ENCODE measurements around the gene TNFRSF8. TPM values are rescaled to one million over a fixed set of nuclear protein-coding genes. Genes with fewer than 3 reads are reported as not detected.

The TNFRSF8 gene
- total and polyA plus RNA-seq, 2 of the 4 experiments (the other 2 are of a cell fraction), result under 0.01 to 0.31 TPM

DNA sequence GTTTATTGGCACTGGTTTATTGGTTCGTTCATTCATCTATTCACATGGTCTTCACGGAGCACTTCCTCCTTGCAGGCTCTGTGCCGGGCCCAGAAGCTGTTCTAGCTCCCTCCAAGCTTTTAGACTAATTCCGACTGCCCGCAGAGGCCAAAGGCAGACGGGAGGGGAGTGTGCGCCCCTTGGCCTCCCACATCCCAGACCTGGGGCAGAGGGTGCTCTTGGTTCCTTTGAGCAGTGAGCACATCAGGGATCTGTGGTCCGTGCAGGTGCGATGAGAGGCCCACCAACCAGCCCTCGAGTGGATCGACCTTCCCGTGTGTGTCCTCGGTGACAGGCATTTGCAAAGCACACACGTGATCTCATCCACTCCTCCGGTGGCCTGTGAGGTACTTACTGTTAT is 65.0 kb downstream of the TNFRSF8 start:
- Histone ChIP-seq H3K4me3 (ENCODE audit: insufficient read depth, low read depth, low read length) (no peak overlapping the region), H2AFZ (replicated peaks; ENCODE audit: low read length, poor library complexity) (peak overlapping the region; percentile 1), H2BK120ac (ENCODE audit: low read depth, low read length) (no peak overlapping the region), H4K20me1 (ENCODE audit: insufficient read depth, low read length) (no peaks in the 10 kb centered on the region), H3K27me3 (ENCODE audit: control insufficient read depth, insufficient read depth, low read length) (no peaks in the 10 kb centered on the region), H3K79me1 (ENCODE audit: low read depth in 1 of 2, low read length in 2 of 2) (no peaks in the 10 kb centered on the region), H3K4me1 (ENCODE audit: control insufficient read depth, insufficient read depth, low read length) (peaks cover 3% of the 10 kb centered on the region; the same call in 1 of the 2 replicates), H2AK9ac (replicated peaks; ENCODE audit: low read depth, low read length, poor library complexity) (peak overlapping the region; percentile 71), H4K5ac (ENCODE audit: low read depth, low read length) (no peak overlapping the region), H2AK5ac (ENCODE audit: low read depth, low read length) (no peak overlapping the region), H3K18ac (ENCODE audit: low read depth, low read length) (no peak overlapping the region), H3K9ac (ENCODE audit: low read depth, low read length) (no peak overlapping the region), H2BK20ac (ENCODE audit: low read depth, low read length) (no peak overlapping the region), H2BK15ac (ENCODE audit: low read depth, low read length) (no peak overlapping the region), H4K91ac (ENCODE audit: insufficient read depth, low read depth, low read length) (no peak overlapping the region), H4K8ac (ENCODE audit: low read depth in 2 of 2, low read length in 2 of 2) (no peak overlapping the region), H3K56ac (ENCODE audit: extremely low read depth, insufficient read depth, low read length) (no peak overlapping the region), H3K9me1 (ENCODE audit: insufficient read depth, low read length) (no peaks in the 10 kb centered on the region), H3K4me2 (ENCODE audit: low read depth, low read length) (no peak overlapping the region), H3K36me3 (ENCODE audit: control insufficient read depth, insufficient read depth, low read length) (no peaks in the 10 kb centered on the region), H3K4ac (ENCODE audit: low read depth, low read length) (no peak overlapping the region), H3K14ac (replicated peaks; ENCODE audit: low read depth, low read length) (no peak overlapping the region), H3K27ac (ENCODE audit: insufficient read depth, low read length) (no peak overlapping the region), H3K23ac (ENCODE audit: low read depth, low read length) (no peak overlapping the region), H3K9me3 (ENCODE audit: control insufficient read depth, insufficient read depth, low read length) (no peaks in the 10 kb centered on the region), H2BK5ac (ENCODE audit: low read depth, low read length, poor library complexity, severe bottlenecking) (no peak overlapping the region)
- dilution Hi-C loops (cut with HindIII; ENCODE audit: low sequenced_read_pairs, unreplicated experiment) (no loop called here), in situ Hi-C loops (cut with MboI; ENCODE audit: low sequenced_read_pairs) (loop anchor here (5.0 kb wide), 1 partner anchor 79 kb away; no protein-coding TSS in a partner anchor), intact Hi-C loops (cut with micrococcal nuclease) (loop anchor here (10.0 kb wide), 1 partner anchor 527 kb away; no protein-coding TSS in a partner anchor)
- no TSS peak for BruUV-seq (replicated peaks)
- TF ChIP-seq FOS (IDR thresholded peaks at IDR 0.05; ENCODE audit: low read depth, low read length), result no peak
- no peak for TF ChIP-seq MAFK (IDR thresholded peaks at IDR 0.05; ENCODE audit: low read depth, low read length)
- TF ChIP-seq CEBPB (IDR thresholded peaks at IDR 0.05; ENCODE audit: low read depth, low read length), result no peak
- TF ChIP-seq, protein P1, sequence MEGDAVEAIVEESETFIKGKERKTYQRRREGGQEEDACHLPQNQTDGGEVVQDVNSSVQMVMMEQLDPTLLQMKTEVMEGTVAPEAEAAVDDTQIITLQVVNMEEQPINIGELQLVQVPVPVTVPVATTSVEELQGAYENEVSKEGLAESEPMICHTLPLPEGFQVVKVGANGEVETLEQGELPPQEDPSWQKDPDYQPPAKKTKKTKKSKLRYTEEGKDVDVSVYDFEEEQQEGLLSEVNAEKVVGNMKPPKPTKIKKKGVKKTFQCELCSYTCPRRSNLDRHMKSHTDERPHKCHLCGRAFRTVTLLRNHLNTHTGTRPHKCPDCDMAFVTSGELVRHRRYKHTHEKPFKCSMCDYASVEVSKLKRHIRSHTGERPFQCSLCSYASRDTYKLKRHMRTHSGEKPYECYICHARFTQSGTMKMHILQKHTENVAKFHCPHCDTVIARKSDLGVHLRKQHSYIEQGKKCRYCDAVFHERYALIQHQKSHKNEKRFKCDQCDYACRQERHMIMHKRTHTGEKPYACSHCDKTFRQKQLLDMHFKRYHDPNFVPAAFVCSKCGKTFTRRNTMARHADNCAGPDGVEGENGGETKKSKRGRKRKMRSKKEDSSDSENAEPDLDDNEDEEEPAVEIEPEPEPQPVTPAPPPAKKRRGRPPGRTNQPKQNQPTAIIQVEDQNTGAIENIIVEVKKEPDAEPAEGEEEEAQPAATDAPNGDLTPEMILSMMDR (conservative IDR thresholded peaks at IDR 0.05; ENCODE audit: low read depth, low read length), result no peak
- no peak for TF ChIP-seq POLR2A (IDR thresholded peaks at IDR 0.05; ENCODE audit: low read depth, low read length)
- no peak for TF ChIP-seq NFE2L2 (IDR thresholded peaks at IDR 0.05; ENCODE audit: low read depth, low read length)
- TF ChIP-seq MXI1 (IDR thresholded peaks at IDR 0.05; ENCODE audit: borderline replicate concordance, low read depth, low read length), result no peak
- no peak for TF ChIP-seq RAD21 (IDR thresholded peaks at IDR 0.05; ENCODE audit: low read length)
- no peak for TF ChIP-seq MAZ (IDR thresholded peaks at IDR 0.05; ENCODE audit: borderline replicate concordance, low read depth, low read length)
- no peak for TF ChIP-seq CHD1 (IDR thresholded peaks at IDR 0.05; ENCODE audit: low read depth, low read length)
- TF ChIP-seq, protein P2, sequence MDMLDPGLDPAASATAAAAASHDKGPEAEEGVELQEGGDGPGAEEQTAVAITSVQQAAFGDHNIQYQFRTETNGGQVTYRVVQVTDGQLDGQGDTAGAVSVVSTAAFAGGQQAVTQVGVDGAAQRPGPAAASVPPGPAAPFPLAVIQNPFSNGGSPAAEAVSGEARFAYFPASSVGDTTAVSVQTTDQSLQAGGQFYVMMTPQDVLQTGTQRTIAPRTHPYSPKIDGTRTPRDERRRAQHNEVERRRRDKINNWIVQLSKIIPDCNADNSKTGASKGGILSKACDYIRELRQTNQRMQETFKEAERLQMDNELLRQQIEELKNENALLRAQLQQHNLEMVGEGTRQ (IDR thresholded peaks at IDR 0.05; ENCODE audit: low read depth, low read length), result no peak
- no peak for TF ChIP-seq SMC3 (IDR thresholded peaks at IDR 0.05; ENCODE audit: low read depth, low read length)
- TF ChIP-seq RFX5 (IDR thresholded peaks at IDR 0.05; ENCODE audit: low read depth, low read length), result no peak
- TF ChIP-seq RCOR1 (IDR thresholded peaks at IDR 0.05; ENCODE audit: insufficient replicate concordance, low read length), result no peak
- no peak for TF ChIP-seq BHLHE40 (IDR thresholded peaks at IDR 0.05; ENCODE audit: low read depth, low read length)
- TF ChIP-seq, protein P3, sequence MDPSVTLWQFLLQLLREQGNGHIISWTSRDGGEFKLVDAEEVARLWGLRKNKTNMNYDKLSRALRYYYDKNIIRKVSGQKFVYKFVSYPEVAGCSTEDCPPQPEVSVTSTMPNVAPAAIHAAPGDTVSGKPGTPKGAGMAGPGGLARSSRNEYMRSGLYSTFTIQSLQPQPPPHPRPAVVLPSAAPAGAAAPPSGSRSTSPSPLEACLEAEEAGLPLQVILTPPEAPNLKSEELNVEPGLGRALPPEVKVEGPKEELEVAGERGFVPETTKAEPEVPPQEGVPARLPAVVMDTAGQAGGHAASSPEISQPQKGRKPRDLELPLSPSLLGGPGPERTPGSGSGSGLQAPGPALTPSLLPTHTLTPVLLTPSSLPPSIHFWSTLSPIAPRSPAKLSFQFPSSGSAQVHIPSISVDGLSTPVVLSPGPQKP (IDR thresholded peaks at IDR 0.05; ENCODE audit: borderline replicate concordance, low read depth, low read length), result no peak
- DNase-seq (no peak), ATAC-seq (ENCODE audit: low read depth) (no peak)
- ChIA-PET POLR2A (ENCODE audit: unreplicated experiment) (no interaction called here), CTCF (no interaction called here)
- 80% methylated on average over 8 of the region's 15 CpGs; no CpG with 5 or more reads in 1 of the 2 experiments for WGBS, 2 experiments (ENCODE audit: extremely low coverage in 2 of 2, insufficient read length in 1 of 2)

Data from IMR-90 (cell line).